SKM-1 (cell line): Measurements from ENCODE around the gene PASK.

Experiments
- DNase-seq: peaks from one replicate; lab custom pipeline; 2025; ENCODE audit not compliant: unreplicated experiment; lab: John Stamatoyannopoulos, UW

Gene PASK

DNA sequence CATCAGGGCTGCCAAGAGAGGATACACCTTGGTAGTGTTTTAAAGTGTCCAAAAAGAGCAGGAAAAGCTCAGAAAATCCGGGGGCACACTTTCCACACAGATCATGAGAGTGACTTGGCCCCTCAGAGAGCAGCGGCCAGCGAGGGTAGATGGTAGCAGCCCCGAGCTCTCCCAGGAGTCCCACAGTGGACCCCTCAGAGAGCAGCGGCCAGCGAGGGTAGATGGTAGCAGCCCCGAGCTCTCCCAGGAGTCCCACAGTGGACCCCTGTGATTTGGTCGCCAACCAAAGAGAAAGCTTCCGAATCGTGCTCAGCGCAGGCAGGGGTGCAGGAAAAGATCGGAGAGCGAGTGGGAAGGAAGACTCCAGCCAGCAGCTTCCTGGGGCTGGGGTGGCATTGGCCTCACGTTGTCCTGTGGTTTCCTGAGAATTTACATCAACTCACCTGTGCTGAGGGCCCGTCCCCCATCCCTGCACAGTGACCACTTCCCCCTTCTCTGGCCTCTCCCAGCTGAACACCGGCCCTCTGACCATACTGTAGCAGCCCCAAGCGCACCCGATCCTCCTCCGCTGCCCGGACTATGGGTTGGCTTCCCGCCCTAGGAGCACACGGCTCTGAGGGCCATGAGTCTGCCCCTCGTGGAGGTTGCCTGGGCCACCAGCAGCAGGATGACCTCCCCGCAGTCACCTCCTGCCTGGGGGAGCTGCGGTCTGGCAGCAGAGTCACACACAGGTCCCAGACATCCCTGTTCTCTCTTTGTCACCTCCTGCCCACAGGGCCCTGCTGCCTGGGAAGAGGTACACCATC is 80.9 kb downstream of the PASK start:
- no peak for DNase-seq

- no peak for DNase-seq
Measured at GRCh38 chr2:241067501-241068135, 81.7 kb downstream of the PASK start.

GRCh38 chr2:241066893-241067341 is 82.4 kb downstream of the PASK start:
- DNase-seq, result no peak

DNA sequence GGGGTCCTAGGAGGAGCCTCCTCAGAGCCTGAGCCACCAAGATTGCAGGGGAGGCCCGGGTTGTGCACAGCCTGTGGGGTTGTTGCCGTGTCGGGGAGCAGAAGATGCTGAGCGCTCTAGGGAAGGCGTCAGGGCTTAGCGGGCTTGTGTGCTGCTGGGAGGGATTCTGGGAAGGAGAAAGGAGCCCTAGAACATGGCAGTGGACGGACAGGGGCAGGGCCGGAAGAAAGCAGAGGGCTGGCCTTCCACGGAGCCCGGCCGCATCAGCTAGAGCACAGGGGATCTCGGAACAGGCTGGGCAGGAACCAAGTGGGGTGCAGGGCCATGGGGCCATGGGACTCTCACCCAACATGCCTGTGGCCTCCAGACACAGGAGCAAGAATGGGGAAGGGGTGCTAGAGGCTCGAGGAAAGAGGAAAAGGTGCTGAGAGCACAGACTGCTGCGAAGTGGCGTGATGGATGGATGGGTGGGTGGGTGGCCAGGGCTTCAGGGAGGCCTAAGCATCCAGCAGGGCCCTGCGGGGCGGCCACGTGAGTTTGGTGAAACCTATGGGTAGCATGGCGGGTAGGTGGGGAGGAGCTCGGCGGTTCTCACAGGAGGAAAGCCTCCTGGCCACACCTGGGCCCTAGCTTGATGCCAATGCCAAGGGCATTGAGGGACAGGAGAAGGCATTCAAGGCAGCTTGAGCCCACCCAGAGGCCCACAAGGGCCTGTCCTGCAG is 82.9 kb downstream of the PASK start:
- DNase-seq, result no peak

DNA sequence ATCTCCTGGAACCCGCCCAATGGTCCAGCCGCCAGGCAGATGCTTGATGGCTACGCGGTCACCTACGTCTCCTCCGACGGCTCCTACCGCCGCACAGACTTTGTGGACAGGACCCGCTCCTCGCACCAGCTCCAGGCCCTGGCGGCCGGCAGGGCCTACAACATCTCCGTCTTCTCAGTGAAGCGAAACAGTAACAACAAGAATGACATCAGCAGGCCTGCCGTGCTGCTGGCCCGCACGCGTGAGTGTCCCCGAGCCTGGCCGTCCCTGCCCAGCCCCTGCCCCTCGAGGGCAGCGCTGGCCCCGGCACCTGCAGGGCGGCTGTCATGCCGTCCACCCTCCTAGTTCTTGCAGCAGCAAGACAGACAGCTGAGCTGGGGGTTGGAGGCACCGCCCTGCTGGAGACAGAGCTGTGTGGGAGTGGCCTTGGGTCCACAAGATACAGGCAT is 83.9 kb downstream of the PASK start:
- no peak for DNase-seq

DNA sequence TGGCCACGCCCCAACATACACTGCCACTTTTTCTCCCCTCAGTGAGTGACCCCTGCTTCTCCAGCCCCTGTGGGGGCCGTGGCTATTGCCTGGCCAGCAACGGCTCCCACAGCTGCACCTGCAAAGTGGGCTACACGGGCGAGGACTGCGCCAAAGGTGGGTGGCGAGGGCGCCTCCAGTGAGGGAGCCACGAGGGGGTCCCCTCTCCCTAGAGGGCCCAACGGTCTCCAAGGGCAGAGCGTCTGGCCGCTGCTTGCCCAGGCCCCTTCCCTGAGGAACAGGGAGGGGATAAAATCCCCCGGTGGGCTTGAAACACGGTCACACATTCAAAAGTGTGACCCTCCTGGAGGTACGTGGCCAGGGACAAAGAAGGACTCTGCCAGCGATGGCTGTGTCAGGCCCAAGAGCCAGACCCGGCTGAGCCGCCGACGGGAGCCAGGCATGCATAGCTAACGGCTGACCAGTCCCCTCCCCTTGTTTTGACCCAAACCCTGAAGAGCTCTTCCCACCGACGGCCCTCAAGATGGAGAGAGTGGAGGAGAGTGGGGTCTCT is 84.4 kb downstream of the PASK start:
- DNase-seq, result no peak

- no peak for DNase-seq
Measured at GRCh38 chr2:241064008-241064801, 85.1 kb downstream of the PASK start.

DNA sequence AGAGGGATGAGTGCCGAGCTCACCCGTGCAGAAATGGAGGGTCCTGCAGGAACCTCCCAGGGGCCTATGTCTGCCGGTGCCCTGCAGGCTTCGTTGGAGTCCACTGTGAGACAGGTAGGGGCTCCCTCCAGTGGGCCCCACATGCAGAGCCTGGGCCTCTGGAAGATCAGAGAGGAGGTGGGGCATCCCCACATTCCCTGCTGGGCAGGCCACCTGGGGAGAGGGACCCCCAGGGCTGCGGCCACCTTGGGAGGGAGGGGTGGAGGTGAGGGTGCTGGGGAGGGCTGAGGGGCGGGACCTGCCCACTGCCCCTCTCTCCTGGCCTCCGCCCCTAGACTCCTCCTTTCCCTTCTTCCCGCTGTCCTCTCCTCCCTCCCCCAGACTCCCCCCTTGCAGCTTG is 85.7 kb downstream of the PASK start:
- DNase-seq, result no peak

- no peak for DNase-seq
Measured at GRCh38 chr2:241063093-241063551, 86.2 kb downstream of the PASK start.

DNA sequence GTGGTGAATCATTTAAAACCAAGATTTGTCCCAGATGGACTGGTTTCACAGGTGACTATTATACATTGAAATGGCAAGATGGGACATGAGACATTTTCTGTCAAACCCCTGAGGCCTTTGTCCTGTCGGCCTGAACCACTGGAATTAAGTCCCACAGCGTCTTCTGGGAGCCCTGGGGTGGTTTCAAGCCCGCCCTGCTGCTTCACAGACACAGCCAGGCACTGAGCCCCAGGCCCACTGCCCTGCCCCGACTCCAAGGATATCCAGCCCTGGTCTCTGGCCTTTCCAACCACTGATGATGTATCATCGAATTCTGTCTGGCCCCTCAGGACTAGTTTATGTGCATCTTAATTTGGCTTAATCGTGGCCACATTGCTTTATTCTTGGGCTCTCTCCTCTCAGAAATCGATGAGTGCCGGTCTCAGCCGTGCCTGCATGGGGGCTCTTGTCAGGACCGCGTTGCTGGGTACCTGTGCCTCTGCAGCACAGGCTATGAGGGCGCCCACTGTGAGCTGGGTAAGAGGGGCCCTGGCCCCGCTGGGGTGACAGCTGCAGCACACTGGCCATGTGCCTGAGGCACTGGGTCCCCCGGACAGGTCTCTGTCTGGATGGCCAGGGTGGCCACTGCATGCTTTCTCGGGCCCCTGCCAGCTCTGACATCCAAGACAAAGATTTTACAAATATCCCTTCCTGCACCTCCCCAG is 86.7 kb downstream of the PASK start:
- DNase-seq, result no peak

DNA sequence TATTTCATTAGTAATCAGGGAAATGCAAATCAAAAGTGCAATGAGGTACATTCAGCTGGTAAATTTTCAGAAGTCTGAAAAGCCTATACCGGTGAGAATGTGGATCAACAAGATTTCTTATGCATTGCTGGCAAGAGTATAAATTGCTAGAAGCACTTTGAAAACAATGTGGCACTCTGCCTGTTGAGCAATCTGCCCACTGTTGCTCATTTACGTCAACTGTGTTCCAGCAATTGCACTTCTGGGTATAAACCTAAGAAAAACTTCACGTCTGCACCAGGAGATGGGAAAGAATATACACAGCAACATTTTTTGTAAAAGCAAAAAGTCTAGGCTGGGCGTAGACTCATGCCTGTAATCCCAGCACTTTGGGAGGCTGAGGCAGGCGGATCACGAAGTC is 88.0 kb downstream of the PASK start:
- no peak for DNase-seq
